GM18499 (cell line): ENCODE data around the gene ZIC4.

Experiments used
- ATAC-seq: cut with Tn5 transposase; IDR thresholded peaks from one replicate; pipeline ENCODE4 v1.9.1; 2021; ENCODE audit warnings: moderate number of reproducible peaks; ENCODE audit not compliant: insufficient read depth, unreplicated experiment

ZIC4 gene

DNA sequence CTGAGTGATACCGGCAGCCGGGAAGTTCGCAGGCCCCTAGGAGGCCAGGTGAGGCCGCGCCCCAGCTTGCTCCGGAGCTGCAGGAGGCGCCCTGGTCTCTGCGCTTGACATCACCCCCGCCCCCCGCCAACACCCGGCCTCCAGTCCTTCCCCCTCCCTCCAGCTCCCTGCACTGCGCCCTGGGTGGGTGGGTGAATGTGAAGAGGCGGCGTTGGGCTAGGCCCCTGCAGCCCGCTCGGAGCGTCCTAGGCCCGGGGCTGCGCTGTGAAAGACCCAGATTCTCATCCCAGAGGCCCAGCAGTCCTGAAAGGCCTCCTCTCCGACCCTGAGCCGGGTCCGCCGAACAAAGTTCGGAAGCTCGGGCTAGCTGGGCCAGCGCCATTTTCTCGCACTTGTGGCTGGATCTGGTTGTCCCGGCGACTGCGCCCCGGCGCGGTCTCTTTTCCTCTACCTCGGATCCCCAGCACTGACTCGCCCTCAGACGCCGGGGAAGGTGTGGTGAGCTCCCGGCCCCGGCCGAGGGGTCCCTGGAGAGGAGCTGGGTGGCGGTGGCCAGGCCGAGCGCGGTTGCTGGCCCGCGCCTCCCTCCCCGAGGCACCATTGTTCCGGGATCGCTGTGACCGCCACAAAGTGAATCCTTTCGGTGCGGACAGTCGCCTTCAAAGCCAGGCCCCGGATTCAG lies 12.9 kb downstream of the ZIC4 start:
- ATAC-seq, result no peak

DNA sequence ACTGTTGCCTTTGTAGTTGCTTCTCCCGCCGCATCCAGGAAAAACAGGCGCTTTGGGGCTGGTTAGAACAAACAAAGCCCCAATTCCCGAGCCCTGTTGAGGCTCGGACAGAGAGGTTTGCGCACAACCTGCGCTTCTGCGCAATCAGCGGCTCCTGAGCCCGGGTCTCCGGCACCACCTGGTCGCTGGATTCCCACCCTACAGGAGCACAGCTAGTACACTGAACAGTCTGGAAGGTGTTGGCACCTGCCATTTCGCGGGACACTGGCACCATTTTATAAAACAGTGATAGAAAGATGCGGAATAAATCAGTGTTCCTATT lies 13.8 kb downstream of the ZIC4 start:
- ATAC-seq, result no peak

DNA sequence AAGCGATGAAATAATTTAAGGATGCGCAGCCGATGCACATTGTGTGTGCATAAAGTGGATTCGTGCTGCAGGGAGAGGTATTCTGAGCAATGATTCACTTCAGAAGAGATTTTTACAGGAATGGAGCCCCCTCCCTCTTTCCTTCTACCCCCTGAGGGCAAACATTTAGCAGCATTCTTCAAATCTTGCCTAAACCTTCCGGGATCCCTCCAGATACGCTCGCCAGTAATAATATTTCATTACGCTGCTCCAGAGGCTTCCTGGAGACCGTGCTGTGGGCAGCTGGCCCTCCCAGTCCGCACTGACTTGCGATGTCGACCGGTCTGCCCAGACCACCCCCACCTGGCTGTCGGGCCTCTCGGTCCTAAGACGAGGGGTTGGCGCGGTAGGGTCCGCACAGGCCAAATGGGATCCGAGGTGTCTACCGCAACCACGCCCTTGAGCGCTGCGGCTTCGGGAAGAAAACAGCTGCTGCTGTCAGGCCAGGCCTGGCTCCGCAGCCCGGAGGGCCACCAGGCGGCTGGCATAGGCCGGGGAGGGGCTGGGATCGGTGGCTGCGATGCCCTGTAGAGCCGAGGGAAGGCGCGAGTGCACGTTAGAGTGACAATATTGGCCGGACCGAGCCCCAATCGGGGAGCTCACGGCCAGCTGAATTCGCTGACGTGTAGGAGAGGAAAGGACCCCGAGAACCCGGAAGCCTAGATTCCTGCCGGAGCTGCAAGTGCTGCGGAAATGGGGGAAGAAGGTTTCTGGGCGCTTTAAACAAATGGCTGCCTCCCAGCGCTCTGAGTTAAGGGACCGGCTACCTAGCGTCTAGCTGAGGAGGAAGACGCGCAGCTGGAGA lies 14.3 kb downstream of the ZIC4 start:
- no peak for ATAC-seq

DNA sequence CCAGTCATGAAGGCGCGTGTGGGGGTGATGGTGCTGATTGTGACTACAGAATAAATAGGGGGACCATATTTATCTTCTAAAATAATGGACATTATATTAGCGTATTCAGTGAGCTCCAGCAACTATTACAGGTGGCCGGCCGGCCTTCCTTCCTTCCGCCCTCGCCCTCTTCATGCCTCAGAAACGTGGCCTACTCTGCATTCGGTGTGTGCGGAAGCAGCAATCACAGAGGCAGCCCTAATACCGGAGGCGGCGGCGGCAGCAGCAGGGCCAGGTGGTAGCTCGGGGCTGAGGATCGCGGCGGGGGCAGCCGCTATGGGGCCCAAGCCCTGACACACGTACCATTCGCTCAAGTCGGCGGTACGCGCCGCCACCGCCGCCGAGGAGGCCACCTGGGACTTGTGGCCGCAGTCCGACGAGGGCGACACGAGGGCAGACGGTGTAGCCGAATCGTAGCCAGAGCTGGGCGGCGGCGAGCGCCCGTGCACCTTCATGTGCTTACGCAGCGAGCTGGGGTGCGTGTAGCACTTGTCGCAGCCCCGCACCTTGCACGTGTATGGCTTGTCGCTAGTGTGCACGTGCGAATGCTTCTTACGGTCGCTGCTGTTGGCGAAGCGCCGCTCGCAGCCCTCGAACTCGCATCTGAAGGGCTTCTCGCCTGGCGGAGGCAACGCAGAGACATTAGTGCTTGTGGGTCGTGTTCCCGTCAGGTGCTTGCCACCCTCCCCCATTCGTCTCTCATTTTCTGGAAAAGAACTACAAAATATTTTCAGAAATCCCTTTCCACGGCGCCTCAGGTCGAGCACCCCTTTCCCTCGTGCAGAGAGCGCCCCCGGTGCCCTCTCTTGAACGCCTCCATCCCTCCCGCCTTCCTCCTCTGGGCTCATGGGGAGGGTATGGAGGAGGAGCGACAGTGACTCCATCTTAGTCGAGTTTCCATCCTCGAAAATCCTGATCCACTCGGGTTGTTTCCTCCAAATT lies 15.5 kb downstream of the ZIC4 start:
- ATAC-seq, result no peak

DNA sequence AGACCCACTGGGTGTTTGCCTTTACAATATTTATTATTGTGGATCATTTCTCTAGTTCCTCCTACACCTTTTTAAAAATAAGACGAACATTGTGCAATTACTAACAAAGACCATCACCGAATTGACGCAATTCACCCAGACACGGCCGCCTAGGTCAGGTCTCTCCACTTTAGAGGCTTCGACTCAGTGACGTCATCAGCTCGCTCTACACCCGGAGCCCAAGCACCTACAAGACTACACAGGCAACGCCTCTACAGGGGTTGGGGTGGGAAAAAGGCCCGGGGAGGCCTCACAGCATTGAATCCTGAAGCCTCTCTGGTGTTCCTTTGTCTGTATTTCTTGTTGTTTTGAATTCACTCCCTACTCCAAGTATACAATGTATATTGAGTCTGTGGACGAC lies 16.6 kb downstream of the ZIC4 start:
- ATAC-seq, result no peak

- no peak for ATAC-seq
Measured at GRCh38 chr3:147388700-147389580, 17.4 kb downstream of the ZIC4 start.

DNA sequence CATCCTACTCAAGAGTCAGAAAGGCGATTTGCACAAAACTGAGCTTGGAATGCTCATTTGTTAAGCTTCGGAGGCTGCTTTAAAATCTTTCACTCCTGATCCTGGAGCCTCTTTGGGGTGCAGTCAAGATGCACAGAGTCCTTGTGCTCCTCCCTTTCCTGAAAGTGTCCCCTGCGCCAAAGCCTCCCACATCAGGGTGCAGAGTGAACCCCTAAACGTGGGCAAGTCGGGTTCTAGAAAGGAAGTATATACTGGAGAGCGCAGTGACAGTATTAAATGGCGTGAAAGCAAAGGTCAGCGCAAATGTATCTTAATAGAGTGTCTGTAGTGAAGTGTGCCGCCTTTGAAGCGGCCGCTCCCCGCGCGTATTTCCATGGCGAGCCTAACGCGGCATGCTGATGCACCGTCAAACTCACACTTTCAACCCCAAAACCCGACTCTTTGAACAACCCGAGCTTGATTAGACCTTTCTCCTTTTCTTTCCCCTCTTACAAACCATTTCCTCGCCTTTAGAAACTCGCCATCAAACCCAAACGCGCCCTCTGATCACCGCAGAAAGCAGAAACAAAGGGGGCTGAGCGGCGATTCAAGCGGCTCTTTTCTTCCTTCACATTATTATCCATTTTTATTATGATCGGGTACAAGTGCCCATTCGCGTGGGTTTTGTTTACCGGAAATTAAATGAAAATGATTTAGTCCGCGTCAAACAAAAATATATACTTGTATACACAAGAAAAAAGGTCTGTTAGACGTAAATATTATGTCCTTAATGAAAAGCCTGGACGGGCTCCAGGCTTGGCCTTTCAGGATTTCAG lies 18.3 kb downstream of the ZIC4 start:
- no peak for ATAC-seq

DNA sequence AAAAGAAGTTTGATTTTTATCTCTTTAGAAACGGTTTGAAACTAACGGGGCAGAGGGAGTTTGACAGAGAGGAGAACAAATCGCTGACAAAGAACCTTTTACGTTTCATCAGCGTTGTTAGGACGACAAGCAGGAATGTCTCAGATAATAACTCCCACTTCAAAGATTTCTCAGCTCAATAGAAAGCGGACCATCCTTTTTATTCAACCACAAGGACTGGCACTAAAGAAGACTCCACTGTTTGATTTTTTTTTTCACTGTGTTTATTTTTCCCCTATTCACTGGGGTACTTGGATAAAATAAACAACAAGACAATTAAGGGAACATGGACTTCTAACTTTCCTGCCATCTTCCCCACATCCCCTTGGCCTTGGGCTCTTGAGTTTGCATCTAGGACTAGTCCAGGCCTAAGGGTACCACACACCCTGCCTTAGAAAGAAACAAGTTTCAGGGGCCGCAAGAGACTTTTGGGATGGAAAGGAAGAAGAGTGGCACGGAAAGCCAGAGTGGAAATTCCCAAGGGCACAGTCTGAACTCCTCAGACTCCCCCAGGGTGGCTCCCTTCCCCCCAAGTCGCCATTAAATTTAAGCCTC lies 19.0 kb downstream of the ZIC4 start:
- ATAC-seq, result no peak

- no peak for ATAC-seq
Measured at GRCh38 chr3:147385059-147386012, 21.0 kb downstream of the ZIC4 start.

GRCh38 chr3:147384210-147385058 lies 21.9 kb downstream of the ZIC4 start:
- ATAC-seq, result no peak

DNA sequence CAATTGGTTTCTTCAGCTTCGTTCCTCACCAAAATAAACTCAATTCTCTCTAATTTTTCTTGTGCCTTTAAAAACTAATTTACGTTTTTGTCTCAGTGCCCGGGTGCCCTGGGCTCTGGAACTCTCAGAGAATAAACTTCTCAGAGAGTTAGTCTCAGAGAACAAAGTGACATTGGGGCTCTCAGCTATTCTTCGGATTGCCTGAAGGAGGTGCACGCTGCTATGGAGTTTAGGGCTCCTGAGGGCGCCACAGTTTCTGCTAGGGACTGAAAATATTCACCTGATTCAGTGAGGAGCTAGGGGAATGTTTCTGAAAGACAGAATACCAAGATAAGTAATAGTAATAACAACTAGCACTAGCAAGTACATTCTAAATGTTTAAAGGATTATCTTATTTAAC lies 22.7 kb downstream of the ZIC4 start:
- ATAC-seq, result no peak

DNA sequence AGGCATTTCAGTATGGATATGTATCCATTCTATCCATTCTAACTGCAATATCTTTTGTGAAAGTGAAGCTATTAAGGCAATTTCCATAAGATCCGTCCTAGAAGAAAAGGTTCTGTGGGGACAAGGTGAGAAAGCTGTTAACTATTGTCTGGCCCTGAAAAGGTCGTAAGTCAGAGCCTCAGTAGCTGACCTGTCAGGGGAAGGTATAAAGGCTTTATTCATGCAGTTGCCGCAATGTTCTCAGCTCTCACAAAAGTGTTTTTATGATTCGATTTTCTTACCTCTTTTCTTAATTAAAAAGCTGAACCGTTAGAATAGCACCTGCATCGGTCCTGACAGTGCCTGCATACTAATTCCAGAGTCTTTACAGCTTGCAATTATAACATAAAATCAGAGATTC lies 24.7 kb downstream of the ZIC4 start:
- no peak for ATAC-seq

GRCh38 chr3:147380977-147381376 lies 25.4 kb downstream of the ZIC4 start:
- no peak for ATAC-seq

- no peak for ATAC-seq
Measured at GRCh38 chr3:147380387-147380951, 25.9 kb downstream of the ZIC4 start.

- no peak for ATAC-seq
Measured at GRCh38 chr3:147379651-147380050, 26.7 kb downstream of the ZIC4 start.
